HG02870 (cell line): ENCODE measurements around the gene RALB.
"Not testable (repeated sequence)": the region's sequence is repeated elsewhere in the genome, so short reads cannot be mapped to it uniquely, and the experiment has no call there.

Experiments
- ATAC-seq: cut with Tn5 transposase; IDR thresholded peaks from one replicate; pipeline ENCODE4 v1.9.1; 2021; ENCODE audit warnings: mild to moderate bottlenecking, moderate library complexity; ENCODE audit not compliant: unreplicated experiment

RALB gene

DNA sequence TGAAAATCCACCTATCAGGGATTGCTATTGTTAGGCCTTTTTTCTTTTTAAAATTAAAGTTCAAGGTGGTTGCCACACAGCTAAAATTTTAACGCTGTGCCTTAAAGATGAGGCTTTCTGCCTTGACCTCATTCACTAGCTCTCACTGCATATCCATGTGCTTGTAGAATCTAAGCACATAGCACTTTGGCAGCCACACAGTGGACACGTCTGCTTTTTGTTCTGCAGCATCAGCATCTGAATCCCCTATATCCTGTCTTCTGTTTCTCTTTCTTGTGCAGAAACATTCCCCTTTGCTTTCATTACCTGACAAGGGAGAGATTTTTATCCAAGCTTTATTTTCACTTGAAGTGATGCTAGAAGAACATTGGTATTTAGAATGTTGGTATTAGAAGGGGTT lies 38.1 kb downstream of the RALB start:
- no peak for ATAC-seq

DNA sequence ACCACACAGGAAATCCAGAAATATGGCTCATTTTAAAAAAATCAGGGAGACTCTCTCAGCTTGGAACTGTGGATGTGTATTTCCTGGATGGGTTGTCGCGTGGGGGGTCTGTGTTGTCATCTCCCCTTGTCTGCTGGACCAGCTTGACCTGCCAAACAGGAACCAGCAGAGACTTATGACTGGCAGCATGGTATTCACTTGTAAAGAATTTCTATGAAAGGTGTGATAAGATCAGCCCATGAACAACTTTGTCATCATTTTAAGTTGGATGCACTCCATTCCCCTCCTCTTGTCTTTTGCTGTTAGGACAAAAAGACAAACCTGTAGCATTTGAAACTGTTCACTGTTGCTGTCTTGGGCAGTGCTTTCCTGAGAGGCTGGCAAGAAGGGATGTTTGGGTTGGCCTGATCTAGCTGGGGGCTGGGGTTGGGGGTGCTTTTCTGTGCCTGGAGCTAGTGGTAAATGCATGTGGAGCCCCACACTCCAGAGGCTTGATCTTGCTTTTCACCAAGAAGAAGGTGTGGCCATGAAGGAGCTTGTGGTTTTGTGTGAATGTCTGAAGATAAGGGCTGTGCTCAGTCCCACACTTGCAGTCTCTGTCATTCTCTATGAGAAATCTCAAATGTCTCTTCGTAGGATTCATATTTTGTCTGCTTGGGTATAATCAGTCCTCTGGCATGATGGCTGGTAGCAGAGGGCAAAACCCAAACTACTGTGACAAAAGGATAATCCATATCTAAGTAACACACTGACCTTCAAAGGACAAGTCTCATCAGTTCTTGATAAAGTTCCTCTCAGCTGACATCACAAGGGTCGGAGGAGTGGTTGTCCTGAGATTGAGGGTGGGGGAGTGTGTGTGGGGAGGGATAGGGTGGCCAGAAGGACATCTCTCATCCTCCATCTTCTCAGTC lies 39.0 kb downstream of the RALB start:
- no peak for ATAC-seq

DNA sequence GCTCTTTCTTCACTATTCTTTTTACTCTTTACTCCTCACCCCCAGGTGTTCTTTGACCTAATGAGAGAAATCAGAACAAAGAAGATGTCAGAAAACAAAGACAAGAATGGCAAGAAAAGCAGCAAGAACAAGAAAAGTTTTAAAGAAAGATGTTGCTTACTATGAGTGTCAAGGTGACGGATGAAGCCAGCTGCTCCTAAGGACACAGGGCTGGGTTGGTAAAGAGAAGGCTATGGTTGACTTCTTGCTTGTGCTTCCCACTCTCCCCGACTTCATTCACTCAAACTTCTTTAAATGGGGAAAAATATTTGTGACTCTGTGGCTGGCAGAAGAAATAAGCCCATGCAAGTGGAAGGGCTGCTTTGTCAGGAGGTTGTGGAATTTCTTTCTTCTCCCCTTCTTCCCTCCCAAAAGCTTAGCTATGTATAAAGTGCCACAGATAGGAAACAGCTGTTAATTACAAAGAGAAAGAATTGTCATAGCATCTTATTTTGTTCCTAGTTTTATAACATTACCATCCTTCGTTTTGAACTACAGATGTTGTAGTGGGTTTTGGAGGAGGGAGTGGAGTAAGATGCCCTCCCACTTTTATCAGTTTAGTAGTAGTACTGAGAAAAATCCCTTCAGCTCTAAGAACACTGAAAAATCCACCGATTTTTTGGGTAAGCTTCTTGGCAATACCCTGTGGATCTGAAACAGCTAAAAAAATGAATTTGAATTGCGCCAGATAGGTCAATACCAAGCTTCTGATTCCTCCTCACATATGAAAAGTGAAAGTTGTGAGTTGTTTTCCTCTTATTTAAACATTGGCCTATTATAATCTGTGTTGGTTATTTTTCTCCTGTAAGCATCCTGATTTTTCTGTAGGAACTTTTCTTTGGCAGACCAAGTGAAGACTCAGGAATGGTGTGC lies 40.7 kb downstream of the RALB start:
- peak; percentile 21 for ATAC-seq

DNA sequence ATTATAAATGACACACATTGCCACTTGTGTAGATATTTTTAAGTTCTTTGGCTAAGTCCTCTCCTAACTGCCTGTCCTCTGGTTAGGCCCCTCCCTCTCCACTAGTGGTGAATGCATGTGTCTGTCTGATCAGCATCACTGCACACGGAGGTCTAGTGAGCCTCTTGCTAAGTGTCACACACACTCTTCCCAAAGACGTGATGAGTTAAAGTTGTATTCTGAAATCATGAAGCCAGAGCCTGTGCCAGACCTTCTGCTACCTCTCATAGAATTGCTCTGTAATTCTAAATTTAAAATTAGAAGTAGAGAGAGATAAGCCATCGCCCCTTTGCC lies 41.3 kb downstream of the RALB start:
- ATAC-seq = peak; percentile 97

DNA sequence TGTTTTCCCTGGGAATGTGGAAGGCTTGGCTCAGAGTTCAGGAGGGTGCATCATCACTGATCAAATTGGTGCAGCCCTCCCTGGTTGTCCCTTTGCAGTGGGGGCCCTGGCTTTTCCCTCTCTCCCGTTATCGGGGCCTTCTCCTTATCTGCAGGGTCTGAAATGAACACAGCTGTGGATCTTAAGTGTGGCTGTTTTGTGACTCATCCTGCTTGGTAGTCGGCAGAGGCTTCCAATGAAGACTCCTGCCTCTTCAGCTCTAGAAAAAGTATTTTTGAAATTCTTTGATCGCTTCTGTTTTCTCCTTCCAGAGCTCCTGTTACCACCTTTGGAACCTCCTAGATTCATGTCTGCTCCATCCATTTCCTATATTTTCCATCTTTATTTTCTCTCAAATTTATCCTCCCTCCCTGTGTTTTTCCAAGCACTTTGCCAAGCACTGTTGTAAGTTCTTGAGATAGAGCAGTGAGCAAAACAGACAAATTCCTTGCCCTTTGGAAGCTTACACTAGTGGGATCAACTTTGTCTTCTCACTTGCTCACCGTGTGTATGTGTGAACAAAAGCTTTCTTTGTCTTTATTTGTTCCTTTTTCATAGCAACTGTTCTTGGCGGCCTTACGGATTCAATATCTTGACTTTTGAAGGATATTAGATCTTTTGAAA lies 45.7 kb downstream of the RALB start:
- ATAC-seq = no peak

DNA sequence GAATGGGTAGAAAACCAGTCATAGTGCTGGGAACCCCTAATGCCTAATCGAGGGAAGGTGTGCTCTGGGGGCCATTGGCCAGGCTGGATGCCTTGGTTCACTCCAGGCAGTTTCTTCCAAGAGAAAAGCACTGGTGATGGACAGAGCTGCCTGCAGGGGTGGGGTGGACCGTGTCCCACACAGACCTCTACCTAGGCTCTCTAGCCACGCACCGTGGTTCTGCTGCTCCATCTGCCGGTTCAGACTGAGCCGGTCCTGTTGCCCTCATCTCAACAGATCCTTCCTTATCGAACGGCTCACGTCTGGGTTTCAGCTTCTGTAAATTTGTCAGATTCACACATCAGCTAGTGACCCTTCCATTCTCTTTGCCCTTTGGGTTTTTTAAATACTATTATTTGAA lies 46.4 kb downstream of the RALB start:
- ATAC-seq = no peak

DNA sequence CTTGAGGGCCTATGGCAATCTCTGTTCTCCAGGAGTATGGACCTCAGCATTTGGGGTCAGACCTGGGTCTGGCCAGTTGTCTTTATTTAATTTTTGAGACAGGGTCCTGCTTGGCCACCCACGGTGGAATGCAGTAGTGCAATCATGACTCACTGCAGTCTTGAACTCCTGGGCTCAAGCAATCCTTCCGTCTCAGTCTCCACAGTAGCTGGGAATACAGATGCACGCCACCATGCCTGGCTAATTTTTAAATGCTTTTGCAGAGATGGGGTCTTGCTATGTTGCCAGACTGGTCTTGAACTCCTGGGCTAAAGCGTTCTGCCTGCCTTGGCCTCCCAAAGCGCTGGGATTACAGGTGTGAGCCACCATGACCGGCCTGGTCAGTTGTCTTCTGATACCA lies 46.9 kb downstream of the RALB start:
- no peak for ATAC-seq

DNA sequence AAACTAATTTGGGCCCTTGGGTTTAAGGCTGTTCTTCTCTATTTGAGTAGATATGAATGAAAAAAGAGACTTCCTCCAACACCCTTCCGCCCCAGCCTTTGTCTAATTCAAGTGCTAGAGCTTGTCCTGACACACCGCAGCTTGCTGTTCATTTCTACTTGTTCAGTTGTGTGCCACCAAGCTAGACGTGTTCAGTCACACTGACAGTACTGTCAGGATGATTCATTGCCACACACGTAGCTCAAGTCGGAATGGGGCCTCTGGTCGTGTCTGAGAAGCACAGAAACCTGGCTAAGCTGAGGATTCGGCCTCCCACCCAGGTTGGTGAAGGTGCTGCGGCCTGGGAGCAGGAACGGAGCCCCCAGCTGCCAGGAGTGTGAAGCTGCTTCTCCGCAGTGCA lies 47.7 kb downstream of the RALB start:
- ATAC-seq = no peak

DNA sequence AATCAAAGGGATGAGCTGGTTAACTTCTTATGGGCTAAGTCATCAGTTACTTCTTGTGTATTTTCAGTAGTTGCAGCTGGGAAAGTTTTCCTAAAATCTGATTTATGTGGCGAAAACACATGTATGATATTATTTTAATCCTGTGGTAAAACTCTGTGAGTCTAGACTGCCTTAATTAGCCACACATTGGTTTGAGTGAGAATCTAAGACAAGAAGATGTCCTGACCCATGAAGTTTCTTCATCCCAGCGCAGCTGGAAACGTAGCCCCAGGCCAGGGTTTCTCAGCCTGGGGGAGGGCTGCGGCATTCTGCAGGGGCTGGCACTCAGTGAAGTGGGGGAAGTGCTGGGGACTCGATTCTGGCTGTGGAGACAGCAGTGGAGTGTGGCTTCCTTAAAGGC lies 48.6 kb downstream of the RALB start:
- ATAC-seq = no peak

DNA sequence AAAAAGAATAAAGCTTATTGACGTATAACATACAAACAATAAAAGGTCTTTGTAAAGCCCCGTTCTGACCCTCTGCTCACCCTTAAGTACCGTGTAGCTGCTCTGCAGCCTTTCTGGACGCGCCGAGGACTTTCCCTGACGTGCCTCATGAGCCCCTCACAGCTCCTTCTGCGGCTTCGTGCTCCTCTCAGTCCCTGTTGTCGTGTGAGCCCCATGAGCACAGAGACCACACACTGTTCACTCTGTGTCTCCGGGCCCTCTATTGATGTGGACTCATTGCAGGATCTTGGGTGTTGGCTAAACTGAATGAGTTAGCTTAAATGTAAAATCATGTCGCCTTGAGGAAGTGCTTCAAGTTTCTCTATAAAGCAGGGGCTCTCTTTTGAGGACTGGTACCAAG lies 49.6 kb downstream of the RALB start:
- no peak for ATAC-seq

DNA sequence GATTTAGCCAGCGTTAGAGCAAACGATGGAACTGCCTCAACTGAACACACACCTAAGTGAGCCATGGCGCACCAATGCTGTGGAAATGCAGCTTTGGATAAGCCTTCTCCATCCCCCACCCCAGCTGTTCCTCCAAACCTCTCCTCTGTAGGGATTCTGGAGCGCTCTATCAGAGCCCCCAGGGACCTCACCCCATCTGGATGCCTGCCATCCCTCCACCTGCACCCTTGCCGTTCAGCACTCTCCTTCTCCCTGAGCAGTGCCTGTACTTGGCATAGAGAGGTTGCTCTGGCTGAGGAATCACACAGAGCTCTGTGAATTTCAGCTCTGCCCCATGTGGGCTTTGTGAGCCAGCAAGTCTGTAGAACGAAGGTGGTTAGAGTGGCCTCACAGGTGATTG lies 50.5 kb downstream of the RALB start:
- ATAC-seq = no peak

DNA sequence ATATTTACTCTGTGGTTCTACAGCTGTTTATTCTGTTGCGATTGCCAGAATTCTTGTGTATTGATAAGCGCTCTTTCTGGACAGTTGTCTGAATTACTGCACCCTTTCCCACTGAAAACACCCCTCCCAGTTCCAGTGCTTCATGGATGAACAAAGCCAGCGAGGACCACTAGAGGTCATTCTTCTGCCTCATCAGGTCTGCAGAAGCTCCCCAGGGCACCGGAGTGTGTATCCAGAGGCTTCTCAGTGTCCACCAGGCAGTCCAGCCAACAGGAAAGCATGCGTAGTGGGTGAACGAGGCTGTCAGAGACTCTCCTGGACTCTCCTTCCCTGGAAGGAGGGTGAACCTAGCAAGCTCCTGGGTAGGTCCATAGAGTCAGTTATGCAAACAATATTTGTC lies 52.6 kb downstream of the RALB start:
- no peak for ATAC-seq

DNA sequence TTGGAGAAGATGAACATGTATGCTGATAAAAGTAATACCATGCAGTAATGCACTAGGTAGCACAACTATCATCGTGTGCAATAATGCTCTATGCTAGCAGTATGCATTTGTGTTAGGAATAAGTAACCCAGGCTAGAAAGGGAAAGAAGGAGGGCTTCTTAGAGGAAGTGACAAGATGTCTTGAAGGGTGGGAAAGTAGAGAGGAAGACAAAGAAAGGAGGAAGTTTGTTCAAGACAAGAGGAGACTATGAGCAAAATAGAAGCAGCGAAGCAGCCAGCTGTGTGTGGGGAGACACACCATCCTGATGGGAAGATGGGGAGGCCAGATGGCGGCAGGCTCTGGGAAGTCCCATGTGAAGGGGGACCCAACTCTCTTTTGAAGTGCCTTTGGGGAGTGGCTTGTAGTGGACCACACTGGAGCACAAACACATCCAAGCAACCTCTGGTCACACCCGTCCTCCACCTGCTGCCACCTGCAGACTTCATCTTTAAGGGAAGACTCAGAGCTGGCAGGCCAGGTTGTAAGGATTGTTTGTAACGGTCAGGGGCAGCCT lies 53.4 kb downstream of the RALB start:
- no peak for ATAC-seq

DNA sequence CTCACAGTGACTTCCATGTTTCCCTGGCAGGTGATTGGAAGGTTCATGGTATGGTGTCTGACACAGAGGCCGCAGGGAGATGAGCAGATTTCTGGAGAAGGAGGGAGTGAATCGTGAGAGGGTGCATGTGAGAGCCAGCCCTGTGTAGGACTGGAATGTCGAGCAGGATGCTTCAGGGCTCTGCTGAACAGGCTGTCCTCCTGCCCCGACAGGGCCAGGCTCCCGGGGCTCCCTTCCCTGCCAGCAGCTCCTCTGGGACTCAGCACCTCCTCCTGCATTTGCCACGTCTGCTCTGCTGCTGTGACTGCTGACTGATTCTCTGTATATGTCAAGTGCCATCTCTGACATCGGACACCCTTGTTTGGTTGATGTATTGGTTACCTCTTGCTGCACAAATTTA lies 54.8 kb downstream of the RALB start:
- ATAC-seq = no peak

DNA sequence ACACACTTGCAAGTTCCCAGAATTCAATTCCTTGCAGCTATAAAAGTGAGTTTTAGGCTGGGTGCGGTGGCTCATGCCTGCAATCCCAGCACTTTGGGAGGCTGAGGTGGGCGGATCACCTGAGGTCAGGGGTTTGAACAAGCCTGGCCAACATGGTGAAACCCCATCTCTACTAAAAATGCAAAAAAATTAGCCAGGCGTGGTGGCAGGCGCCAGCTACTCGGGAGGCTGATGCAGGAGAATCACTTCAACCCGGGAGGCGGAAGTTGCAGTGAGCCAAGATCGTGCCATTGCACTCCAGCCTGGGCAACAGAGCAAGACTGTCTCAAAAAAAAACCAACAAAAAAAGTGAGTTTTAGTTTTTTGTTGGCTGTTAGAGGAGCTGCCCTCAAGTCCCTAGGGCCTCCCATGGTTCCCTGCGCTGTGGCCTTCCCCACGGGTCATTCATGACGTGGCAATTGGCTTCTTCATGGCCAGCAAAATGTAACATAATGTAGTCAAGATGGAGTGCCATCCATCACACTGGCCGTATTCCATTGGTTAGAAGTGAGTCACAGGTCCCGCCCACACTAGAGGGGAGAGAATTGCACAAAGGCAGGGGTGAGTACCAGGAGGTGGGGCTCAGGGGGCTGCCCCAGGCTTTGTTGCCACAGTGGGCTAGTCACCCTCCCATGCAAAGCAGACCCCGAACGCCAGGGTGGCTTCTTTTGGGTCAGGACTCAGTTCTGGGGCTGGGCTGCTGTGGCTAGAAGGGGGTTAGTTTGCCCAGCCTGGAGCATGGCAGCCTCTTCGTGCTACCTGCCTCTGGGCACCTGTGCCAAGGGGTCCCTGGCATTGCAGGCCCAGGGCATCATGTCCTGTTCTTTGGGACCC lies 55.6 kb downstream of the RALB start:
- ATAC-seq = no peak

DNA sequence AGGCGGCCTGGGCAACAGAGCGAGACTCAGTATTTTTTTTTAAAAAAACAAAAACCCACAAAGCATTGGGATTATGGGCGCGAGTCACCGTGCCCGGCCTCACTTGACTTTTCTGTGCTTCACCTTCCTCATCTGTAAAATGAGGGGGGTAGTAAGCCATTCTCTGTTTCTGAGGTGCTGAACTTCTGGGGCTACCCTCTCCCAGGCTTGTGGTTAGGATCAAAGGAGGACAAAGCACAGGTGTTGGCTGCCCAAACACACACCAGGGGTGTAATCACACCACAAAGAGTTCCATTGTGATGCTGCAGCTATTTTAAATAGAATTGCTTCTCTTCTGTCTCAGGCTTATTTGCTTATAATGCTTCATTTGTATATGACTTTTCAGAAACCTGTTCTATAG lies 57.5 kb downstream of the RALB start:
- peak; percentile 73 for ATAC-seq

DNA sequence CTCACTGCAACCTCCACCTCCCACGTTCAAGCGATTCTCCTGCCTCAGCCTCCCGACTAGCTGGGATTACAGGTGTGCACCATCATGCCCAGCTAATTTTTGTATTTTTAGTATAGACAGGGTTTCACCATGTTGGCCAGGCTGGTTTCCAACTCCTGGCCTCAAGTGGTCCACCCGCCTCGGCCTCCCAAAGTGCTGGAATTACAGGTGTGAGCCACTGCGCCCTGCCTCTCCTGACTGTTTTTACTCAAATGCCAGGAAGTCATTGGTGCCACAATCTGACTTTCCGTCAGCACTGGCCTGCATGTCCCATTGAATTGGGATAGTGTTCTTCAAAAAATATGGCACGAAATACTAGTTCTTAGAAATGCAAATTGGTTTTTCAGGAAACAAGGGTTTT lies 58.2 kb downstream of the RALB start:
- not testable (repeated sequence) for ATAC-seq

DNA sequence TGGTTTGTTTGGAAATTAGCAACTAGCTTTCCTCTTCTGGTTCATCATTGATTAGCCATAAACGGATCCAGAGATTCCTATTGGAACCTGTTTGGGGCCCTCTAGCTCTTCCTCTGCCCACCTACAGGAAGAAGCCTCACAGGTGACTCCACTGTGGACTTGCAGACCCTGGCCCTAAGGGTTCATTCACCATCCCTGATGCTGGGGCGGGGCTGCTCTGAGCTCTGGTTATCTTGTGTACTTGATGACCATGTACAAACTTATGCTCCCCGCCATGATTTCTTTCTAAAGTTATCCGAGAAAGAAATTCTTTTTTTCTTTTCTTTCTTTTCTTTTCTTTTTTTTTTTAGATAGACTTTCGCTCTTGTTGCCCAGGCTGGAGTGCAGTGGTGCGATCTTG lies 59.4 kb downstream of the RALB start:
- ATAC-seq = no peak

DNA sequence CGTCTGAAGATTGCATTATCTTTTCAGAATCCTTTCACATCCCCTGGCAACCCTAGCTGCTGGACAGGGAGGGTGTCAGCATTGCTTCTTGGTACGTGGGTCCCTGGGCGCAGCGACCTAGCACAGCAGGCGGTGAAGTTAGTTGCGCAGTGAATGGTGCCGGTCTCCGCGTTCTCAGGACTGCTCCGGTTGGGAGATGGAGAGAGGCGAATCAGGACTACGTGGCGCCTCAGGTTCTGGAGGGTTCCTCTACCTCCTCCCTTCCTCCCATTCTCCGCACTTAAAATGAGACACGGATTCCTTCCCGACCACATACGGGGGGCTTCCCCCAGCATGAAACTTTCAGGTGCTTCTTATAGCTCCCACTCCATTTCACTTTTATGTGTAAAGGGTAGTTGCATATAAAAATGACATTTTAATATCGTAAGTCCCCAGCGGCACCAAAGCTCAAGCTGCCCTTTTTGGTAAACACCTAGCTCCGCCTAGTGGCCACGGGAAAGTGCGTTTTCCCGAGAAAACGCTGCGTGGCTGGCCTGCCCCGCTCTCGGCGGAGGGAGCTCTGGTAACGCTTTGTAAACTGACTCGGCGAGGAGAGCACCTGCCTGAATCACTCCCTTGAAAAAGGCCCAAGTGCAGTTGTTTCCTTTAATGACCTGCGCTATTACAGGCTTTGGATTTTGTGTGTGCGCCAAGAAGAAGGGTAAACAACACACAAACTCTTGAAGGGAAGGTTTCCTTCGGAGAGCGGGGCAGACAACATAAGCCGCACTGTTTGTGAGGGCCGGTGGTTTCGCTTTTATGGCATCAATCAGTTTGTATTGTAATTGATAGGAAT lies 60.4 kb downstream of the RALB start:
- ATAC-seq = no peak
